ENCODE measurements around the gene SYDE2. TPM values are rescaled to one million over a fixed set of nuclear protein-coding genes. Genes with fewer than 3 reads are reported as not detected.
"Not testable (repeated sequence)": the region's sequence is repeated elsewhere in the genome, so short reads cannot be mapped to it uniquely, and the experiment has no call there.

SYDE2 gene
- total RNA-seq, 3 donors from 2014 or later (not counting 1 experiment from before 2014, with no cell fraction given): 0.11 to 0.35 TPM; not detected in 1

DNA sequence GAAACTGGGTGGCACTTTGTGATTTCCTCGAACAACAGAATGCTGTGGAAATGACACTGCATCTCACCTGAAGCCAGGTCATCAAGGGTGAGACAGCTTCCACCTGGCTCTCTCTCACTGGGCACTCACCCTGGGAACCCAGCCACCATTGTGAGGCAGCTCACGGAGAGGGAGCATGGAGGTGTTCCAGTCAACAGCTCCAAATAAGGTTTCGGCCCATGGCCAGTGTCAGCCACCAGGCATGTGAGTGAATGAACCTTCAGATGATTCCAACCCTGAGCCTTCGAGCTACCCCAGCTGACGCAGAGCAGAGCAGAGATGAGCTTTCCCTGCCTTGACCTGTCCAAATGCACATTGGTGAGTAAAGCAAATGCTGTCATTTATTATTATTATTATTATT is 58.1 kb downstream of the SYDE2 start:
- Mint-ChIP-seq H3K9me3 (no peaks in the 10 kb centered on the region), H3K27ac (no peak overlapping the region), H3K4me1 (no peaks in the 10 kb centered on the region), H3K36me3 (no peaks in the 10 kb centered on the region), H3K4me3 (no peak overlapping the region), H3K27me3 (ENCODE audit: low read depth in 2 of 2) (peaks cover 0 to 4% of the 10 kb centered on the region in 2 donors)
- no peaks in the 10 kb centered on the region for H3K4me1 ChIP-seq (ENCODE audit: control insufficient read depth, insufficient read depth, low read length)
- no peaks in the 10 kb centered on the region for H3K27me3 ChIP-seq (ENCODE audit: control insufficient read depth, insufficient read depth, low read length)
- intact Hi-C loops (cut with micrococcal nuclease): no loop called here
- DNase-seq: no peak
- no peak for ATAC-seq
- TF ChIP-seq, protein P1, sequence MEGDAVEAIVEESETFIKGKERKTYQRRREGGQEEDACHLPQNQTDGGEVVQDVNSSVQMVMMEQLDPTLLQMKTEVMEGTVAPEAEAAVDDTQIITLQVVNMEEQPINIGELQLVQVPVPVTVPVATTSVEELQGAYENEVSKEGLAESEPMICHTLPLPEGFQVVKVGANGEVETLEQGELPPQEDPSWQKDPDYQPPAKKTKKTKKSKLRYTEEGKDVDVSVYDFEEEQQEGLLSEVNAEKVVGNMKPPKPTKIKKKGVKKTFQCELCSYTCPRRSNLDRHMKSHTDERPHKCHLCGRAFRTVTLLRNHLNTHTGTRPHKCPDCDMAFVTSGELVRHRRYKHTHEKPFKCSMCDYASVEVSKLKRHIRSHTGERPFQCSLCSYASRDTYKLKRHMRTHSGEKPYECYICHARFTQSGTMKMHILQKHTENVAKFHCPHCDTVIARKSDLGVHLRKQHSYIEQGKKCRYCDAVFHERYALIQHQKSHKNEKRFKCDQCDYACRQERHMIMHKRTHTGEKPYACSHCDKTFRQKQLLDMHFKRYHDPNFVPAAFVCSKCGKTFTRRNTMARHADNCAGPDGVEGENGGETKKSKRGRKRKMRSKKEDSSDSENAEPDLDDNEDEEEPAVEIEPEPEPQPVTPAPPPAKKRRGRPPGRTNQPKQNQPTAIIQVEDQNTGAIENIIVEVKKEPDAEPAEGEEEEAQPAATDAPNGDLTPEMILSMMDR (IDR thresholded peaks at IDR 0.05): no peak
- no peak overlapping the region for H3K27ac ChIP-seq (ENCODE audit: low read length)
- 86% methylated on average over 4 of the region's 5 CpGs for WGBS (ENCODE audit: insufficient coverage)
- H3K9me3 ChIP-seq (ENCODE audit: control insufficient read depth, insufficient read depth, low read length): no peaks in the 10 kb centered on the region
- H3K36me3 ChIP-seq (ENCODE audit: control insufficient read depth, insufficient read depth, low read length): no peaks in the 10 kb centered on the region
- no peak overlapping the region for H3K4me3 ChIP-seq (ENCODE audit: low read length)

DNA sequence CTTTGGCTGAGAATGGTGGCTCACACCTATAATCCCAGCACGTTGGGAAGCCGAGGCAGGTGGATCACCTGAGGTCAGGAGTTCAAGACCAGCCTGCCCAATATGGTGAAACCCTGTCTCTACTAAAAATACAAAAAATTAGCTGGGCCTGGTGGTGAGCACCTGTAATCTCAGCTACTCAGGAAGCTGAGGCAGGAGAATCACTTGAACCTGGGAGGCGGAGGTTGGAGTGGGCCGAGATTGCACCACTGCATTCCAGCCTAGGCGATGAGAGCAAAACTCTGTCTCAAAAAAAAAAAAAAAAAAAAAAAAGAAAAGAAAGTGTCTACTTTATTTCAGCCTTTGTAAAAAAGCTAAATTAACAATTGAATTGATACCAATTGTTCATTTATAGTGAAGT is 62.4 kb downstream of the SYDE2 start:
- H3K9me3 ChIP-seq (ENCODE audit: control insufficient read depth, insufficient read depth, low read length); H3K36me3 Mint-ChIP-seq; H3K27ac ChIP-seq (ENCODE audit: low read length); H3K27ac Mint-ChIP-seq; H3K4me1 ChIP-seq (ENCODE audit: control insufficient read depth, insufficient read depth, low read length); ATAC-seq; H3K27me3 Mint-ChIP-seq (ENCODE audit: low read depth in 2 of 2); H3K9me3 Mint-ChIP-seq; H3K4me3 Mint-ChIP-seq; H3K36me3 ChIP-seq (ENCODE audit: control insufficient read depth, insufficient read depth, low read length); H3K4me1 Mint-ChIP-seq; intact Hi-C loops (cut with micrococcal nuclease); H3K4me3 ChIP-seq (ENCODE audit: low read length); H3K27me3 ChIP-seq (ENCODE audit: control insufficient read depth, insufficient read depth, low read length); DNase-seq: not testable (repeated sequence)
- 96% methylated on average over 5 of the region's 5 CpGs for WGBS (ENCODE audit: insufficient coverage)

DNA sequence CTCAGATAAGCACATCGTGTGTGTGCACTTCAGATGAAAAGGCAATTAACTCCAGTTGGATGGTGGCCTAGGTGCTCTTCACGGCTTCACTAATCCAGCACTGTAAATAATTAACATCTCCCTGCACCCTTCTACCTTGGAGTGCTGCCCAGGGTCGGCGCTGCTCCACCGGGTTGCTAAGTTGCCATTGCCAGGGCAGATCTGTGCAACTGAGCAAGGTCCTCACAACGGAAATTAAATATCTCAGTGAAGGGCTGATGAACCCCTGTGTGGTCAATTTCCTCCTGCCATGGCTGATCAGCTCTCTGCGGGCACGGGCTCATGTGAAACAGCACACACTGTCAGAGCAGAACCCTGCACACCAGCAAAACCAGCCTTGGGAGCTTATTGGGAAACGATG is 63.2 kb downstream of the SYDE2 start:
- Mint-ChIP-seq H3K27me3 (ENCODE audit: low read depth in 2 of 2) (peaks cover 0 to 4% of the 10 kb centered on the region in 2 donors), H3K36me3 (no peaks in the 10 kb centered on the region), H3K27ac (no peak overlapping the region), H3K4me1 (no peaks in the 10 kb centered on the region), H3K9me3 (no peaks in the 10 kb centered on the region), H3K4me3 (no peak overlapping the region)
- Histone ChIP-seq H3K4me3 (ENCODE audit: low read length) (no peak overlapping the region), H3K4me1 (ENCODE audit: control insufficient read depth, insufficient read depth, low read length) (no peaks in the 10 kb centered on the region), H3K36me3 (ENCODE audit: control insufficient read depth, insufficient read depth, low read length) (no peaks in the 10 kb centered on the region), H3K27me3 (ENCODE audit: control insufficient read depth, insufficient read depth, low read length) (no peaks in the 10 kb centered on the region), H3K9me3 (ENCODE audit: control insufficient read depth, insufficient read depth, low read length) (no peaks in the 10 kb centered on the region), H3K27ac (ENCODE audit: low read length) (no peak overlapping the region)
- intact Hi-C loops (cut with micrococcal nuclease): no loop called here
- TF ChIP-seq, protein P1 (IDR thresholded peaks at IDR 0.05): no peak
- no peak for DNase-seq
- 93% methylated on average over 9 of the region's 9 CpGs for WGBS (ENCODE audit: insufficient coverage)
- ATAC-seq: no peak

DNA sequence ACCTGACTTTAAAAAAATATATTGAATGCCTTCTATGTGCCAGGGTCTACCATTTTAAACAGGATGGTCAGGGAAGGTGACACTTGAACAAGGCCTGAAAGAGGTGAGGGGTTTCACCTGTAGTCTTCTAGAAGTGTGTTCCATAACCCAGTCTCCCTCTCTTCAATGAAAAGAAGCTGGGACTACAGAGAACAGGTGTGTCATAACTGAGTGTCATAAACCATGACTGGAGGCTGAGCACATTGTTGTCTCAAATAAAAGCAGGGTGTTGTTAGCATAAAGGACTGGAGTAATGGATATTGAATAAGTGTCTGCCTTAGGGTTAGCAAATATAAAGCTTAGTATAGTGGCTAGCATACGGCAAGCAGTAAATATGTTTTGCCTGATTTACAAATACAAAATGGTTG is 65.4 kb downstream of the SYDE2 start:
- intact Hi-C loops (cut with micrococcal nuclease): no loop called here
- ATAC-seq (no peak), DNase-seq (no peak)
- Mint-ChIP-seq H3K4me1 (no peaks in the 10 kb centered on the region), H3K36me3 (no peaks in the 10 kb centered on the region), H3K27me3 (ENCODE audit: low read depth in 2 of 2) (peaks cover 0 to 4% of the 10 kb centered on the region in 2 donors), H3K27ac (no peak overlapping the region), H3K4me3 (no peak overlapping the region), H3K9me3 (no peaks in the 10 kb centered on the region)
- Histone ChIP-seq H3K27me3 (ENCODE audit: control insufficient read depth, insufficient read depth, low read length) (no peaks in the 10 kb centered on the region), H3K27ac (ENCODE audit: low read length) (no peak overlapping the region), H3K4me1 (ENCODE audit: control insufficient read depth, insufficient read depth, low read length) (no peaks in the 10 kb centered on the region), H3K9me3 (ENCODE audit: control insufficient read depth, insufficient read depth, low read length) (no peaks in the 10 kb centered on the region), H3K36me3 (ENCODE audit: control insufficient read depth, insufficient read depth, low read length) (no peaks in the 10 kb centered on the region), H3K4me3 (ENCODE audit: low read length) (no peak overlapping the region)
- TF ChIP-seq, protein P1 (IDR thresholded peaks at IDR 0.05): no peak
- WGBS (ENCODE audit: insufficient coverage): 100% methylated on average over 1 of the region's 1 CpG
